RWPE1 (cell line): Measurements from ENCODE around the gene SFTPA1.
A peak's percentile ranks its signal among the peaks of the same experiment; 100 is the strongest.
"Not testable (repeated sequence)": the region's sequence is repeated elsewhere in the genome, so short reads cannot be mapped to it uniquely, and the experiment has no call there.

Experiments used
- CTCF ChIA-PET: fragments of 350-600 bp; sonication (Branson Sonifier 250); formaldehyde crosslinking; extraction: SDS; loops from one replicate; lab custom pipeline; 2021; lab: Yijun Ruan, JAX
- POLR2A ChIA-PET: fragments of 400-600 bp; formaldehyde crosslinking; extraction: SDS; loops from one replicate; lab custom pipeline; 2020; ENCODE audit warnings: antibody characterized with exemption; ENCODE audit not compliant: low non-redundant PET; lab: Yijun Ruan, JAX
- DNase-seq: peaks from one replicate; pipeline ENCODE4 v3.0.0; 2012; ENCODE audit warnings: low spot score
- H3K27ac ChIP-seq: fragments of 450-650 bp; 2 replicates; pipeline ENCODE4 v1.5.1; 2017
- TF ChIP-seq, protein P1 (sequence below): fragments of 450-650 bp; conservative IDR thresholded peaks from 2 replicates; pipeline ENCODE4 v1.5.1; 2017; ENCODE audit warnings: low read depth, mild to moderate bottlenecking

Gene SFTPA1

GRCh38 chr10:79610601-79611191 lies at the start of gene SFTPA1:
TSS of gene SFTPA1 (plus strand) at chr10:79610939. CDS start at chr10:79611826, 887 bp downstream.
- POLR2A ChIA-PET = no interaction called here
- TF ChIP-seq, protein P1, sequence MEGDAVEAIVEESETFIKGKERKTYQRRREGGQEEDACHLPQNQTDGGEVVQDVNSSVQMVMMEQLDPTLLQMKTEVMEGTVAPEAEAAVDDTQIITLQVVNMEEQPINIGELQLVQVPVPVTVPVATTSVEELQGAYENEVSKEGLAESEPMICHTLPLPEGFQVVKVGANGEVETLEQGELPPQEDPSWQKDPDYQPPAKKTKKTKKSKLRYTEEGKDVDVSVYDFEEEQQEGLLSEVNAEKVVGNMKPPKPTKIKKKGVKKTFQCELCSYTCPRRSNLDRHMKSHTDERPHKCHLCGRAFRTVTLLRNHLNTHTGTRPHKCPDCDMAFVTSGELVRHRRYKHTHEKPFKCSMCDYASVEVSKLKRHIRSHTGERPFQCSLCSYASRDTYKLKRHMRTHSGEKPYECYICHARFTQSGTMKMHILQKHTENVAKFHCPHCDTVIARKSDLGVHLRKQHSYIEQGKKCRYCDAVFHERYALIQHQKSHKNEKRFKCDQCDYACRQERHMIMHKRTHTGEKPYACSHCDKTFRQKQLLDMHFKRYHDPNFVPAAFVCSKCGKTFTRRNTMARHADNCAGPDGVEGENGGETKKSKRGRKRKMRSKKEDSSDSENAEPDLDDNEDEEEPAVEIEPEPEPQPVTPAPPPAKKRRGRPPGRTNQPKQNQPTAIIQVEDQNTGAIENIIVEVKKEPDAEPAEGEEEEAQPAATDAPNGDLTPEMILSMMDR = no peak
- CTCF ChIA-PET = interaction anchor here (0.9 kb wide), 1 partner anchor 48 kb away, joined by 3 read pairs; no protein-coding TSS in a partner anchor
- no peak within 1 kb of the TSS for H3K27ac ChIP-seq
- DNase-seq = no peak

GRCh38 chr10:79561257-79561656 lies 49.5 kb upstream of the SFTPA1 start:
- CTCF ChIA-PET = interaction anchor here (0.7 kb wide), 1 partner anchor 123 kb away, joined by 3 read pairs; no protein-coding TSS in a partner anchor
- no peak overlapping the region for H3K27ac ChIP-seq
- POLR2A ChIA-PET = interaction anchor here (0.7 kb wide), 1 partner anchor 9 kb away, joined by 3 read pairs; no protein-coding TSS in a partner anchor
- no peak for DNase-seq
- TF ChIP-seq, protein P1 = no peak

- DNase-seq = peak; percentile 64
- H3K27ac ChIP-seq = no peak overlapping the region
- ChIA-PET POLR2A (no interaction called here), CTCF (interaction anchor here (0.6 to 1.0 kb wide), 6 partner anchors 9 to 699 kb away, joined by 3 to 5 read pairs (median 3); no protein-coding TSS in a partner anchor)
- TF ChIP-seq, protein P1 = peak; percentile 78
Observed at GRCh38 chr10:79562135-79562756, 48.5 kb upstream of the SFTPA1 start.

DNA sequence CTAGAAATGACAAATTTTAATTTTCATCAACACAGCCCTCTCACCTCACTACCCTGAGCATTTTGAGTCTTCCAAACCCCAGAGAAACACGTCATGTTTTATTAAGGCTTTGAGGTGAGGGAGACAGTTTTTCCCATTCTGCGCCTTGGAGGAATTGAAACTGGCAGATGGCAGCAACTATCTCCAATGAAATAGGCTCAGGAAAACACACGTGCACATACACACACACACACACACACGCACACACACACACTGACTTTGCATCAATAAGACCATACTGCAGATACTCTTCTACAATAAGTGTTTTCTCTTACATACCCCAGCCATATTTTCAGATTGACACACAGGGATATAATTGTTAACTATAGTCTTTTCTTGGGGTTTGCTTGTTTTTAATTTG lies 47.3 kb upstream of the SFTPA1 start:
- no peak overlapping the region for H3K27ac ChIP-seq
- CTCF ChIA-PET = interaction anchor here (0.9 kb wide), 1 partner anchor 47 kb away, joined by 3 read pairs; no protein-coding TSS in a partner anchor
- TF ChIP-seq, protein P1 = no peak
- DNase-seq = no peak
- POLR2A ChIA-PET = no interaction called here

GRCh38 chr10:79570624-79571023 lies 40.1 kb upstream of the SFTPA1 start:
- not testable (repeated sequence) for DNase-seq, H3K27ac ChIP-seq
- CTCF ChIA-PET = interaction anchor here (0.5 kb wide), 1 partner anchor 8 kb away, joined by 3 read pairs; no protein-coding TSS in a partner anchor
- POLR2A ChIA-PET = interaction anchor here (0.6 kb wide), 1 partner anchor 10 kb away, joined by 3 read pairs; no protein-coding TSS in a partner anchor

- ChIA-PET CTCF (no interaction called here), POLR2A (no interaction called here)
- TF ChIP-seq, protein P1 = no peak
- H3K27ac ChIP-seq = no peak overlapping the region
- no peak for DNase-seq
Observed at GRCh38 chr10:79579361-79579760, 31.4 kb upstream of the SFTPA1 start.
